ENCODE measurements around the gene POPDC3. TPM values are rescaled to one million over a fixed set of nuclear protein-coding genes. Genes with fewer than 3 reads are reported as not detected.

POPDC3 gene
- total RNA-seq, 2 donors from 2014 or later: 6.4 to 8.0 TPM

- 96 to 100% methylated on average over 1 to 2 of the region's 2 CpGs for WGBS, 2 experiments (ENCODE audit: insufficient coverage in 1 of 2, insufficient read length in 1 of 2)
- H3K27ac ChIP-seq (ENCODE audit: low read depth, low read length): no peak overlapping the region
- TF ChIP-seq CTCF (conservative IDR thresholded peaks at IDR 0.05): no peak
Observed at GRCh38 chr6:105186576-105186975, 6.8 kb upstream of the POPDC3 start.

GRCh38 chr6:105184921-105185320 lies 5.1 kb upstream of the POPDC3 start:
- Mint-ChIP-seq H3K36me3 (ENCODE audit: low read depth) (no peaks in the 10 kb centered on the region), H3K4me3 (no peak overlapping the region), H3K27ac (no peak overlapping the region), H3K27me3 (ENCODE audit: insufficient read depth) (peaks cover 5% of the 10 kb centered on the region), H3K9me3 (no peaks in the 10 kb centered on the region), H3K4me1 (peaks cover 23% of the 10 kb centered on the region)
- DNase-seq: no peak
- no peak overlapping the region for H3K9ac ChIP-seq (ENCODE audit: extremely low read depth, low read length, poor library complexity, severe bottlenecking)
- no peaks in the 10 kb centered on the region for H3K27me3 ChIP-seq (ENCODE audit: control insufficient read depth, insufficient read depth, low read length, poor library complexity, severe bottlenecking)
- no peaks in the 10 kb centered on the region for H3K9me3 ChIP-seq (ENCODE audit: control insufficient read depth, low read length)
- WGBS, 2 experiments (ENCODE audit: insufficient coverage in 1 of 2, insufficient read length in 1 of 2): 87% methylated on average over 2 of the region's 2 CpGs; no CpG with 5 or more reads in 1 of the 2 experiments
- no peak for TF ChIP-seq CTCF (conservative IDR thresholded peaks at IDR 0.05)
- no peak overlapping the region for H3K27ac ChIP-seq (ENCODE audit: low read depth, low read length)
- H3K4me3 ChIP-seq (ENCODE audit: low read length): no peak overlapping the region
- no peaks in the 10 kb centered on the region for H3K36me3 ChIP-seq (ENCODE audit: control insufficient read depth, insufficient read depth, low read length)
- H3K4me1 ChIP-seq (ENCODE audit: control insufficient read depth, insufficient read depth, low read length): peaks cover 6% of the 10 kb centered on the region

More at GRCh38 chr6:105186576-105186975, 6.8 kb upstream of the POPDC3 start:
- Mint-ChIP-seq H3K36me3 (ENCODE audit: low read depth) (no peaks in the 10 kb centered on the region), H3K9me3 (no peaks in the 10 kb centered on the region), H3K27ac (no peak overlapping the region), H3K4me3 (no peak overlapping the region), H3K4me1 (peaks cover 19% of the 10 kb centered on the region), H3K27me3 (ENCODE audit: insufficient read depth) (no peaks in the 10 kb centered on the region)
- no peak overlapping the region for H3K4me3 ChIP-seq (ENCODE audit: low read length)
- no peaks in the 10 kb centered on the region for H3K36me3 ChIP-seq (ENCODE audit: control insufficient read depth, insufficient read depth, low read length)
- H3K27me3 ChIP-seq (ENCODE audit: control insufficient read depth, insufficient read depth, low read length, poor library complexity, severe bottlenecking): no peaks in the 10 kb centered on the region
- DNase-seq: no peak
- H3K9ac ChIP-seq (ENCODE audit: extremely low read depth, low read length, poor library complexity, severe bottlenecking): no peak overlapping the region
- no peaks in the 10 kb centered on the region for H3K9me3 ChIP-seq (ENCODE audit: control insufficient read depth, low read length)
- H3K4me1 ChIP-seq (ENCODE audit: control insufficient read depth, insufficient read depth, low read length): peaks cover 6% of the 10 kb centered on the region

GRCh38 chr6:105181981-105182515 lies 2.2 kb upstream of the POPDC3 start:
- H3K27ac Mint-ChIP-seq: peak overlapping the region; percentile 75
- peak; percentile 48 for DNase-seq
- Histone ChIP-seq H3K27ac (ENCODE audit: low read depth, low read length) (no peak overlapping the region), H3K9me3 (ENCODE audit: control insufficient read depth, low read length) (no peaks in the 10 kb centered on the region), H3K4me1 (ENCODE audit: control insufficient read depth, insufficient read depth, low read length) (peaks cover 6% of the 10 kb centered on the region), H3K4me3 (ENCODE audit: low read length) (peak overlapping the region; percentile 47), H3K27me3 (ENCODE audit: control insufficient read depth, insufficient read depth, low read length, poor library complexity, severe bottlenecking) (peaks cover 14% of the 10 kb centered on the region), H3K36me3 (ENCODE audit: control insufficient read depth, insufficient read depth, low read length) (no peaks in the 10 kb centered on the region), H3K9ac (ENCODE audit: extremely low read depth, low read length, poor library complexity, severe bottlenecking) (no peak overlapping the region)
- H3K4me1 Mint-ChIP-seq: peaks cover 30% of the 10 kb centered on the region
- H3K4me3 Mint-ChIP-seq: peak overlapping the region; percentile 35
- no peaks in the 10 kb centered on the region for H3K36me3 Mint-ChIP-seq (ENCODE audit: low read depth)
- WGBS, 2 experiments (ENCODE audit: insufficient coverage in 1 of 2, insufficient read length in 1 of 2): 88% methylated on average over 3 to 4 of the region's 4 CpGs
- H3K27me3 Mint-ChIP-seq (ENCODE audit: insufficient read depth): peaks cover 14% of the 10 kb centered on the region
- no peaks in the 10 kb centered on the region for H3K9me3 Mint-ChIP-seq
- TF ChIP-seq CTCF (conservative IDR thresholded peaks at IDR 0.05): peak; percentile 17

All from endodermal cell (in vitro differentiated cells).